Muscle of back (tissue), 11 donors: ENCODE data around the gene PADI1. TPM values are rescaled to one million over a fixed set of nuclear protein-coding genes. Genes with fewer than 3 reads are reported as not detected.
"Not testable (repeated sequence)": the region's sequence is repeated elsewhere in the genome, so short reads cannot be mapped to it uniquely, and the experiment has no call there.

ENCODE experiments used
- DNase-seq, 3 donors: peaks; one replicate each; pipeline versions ENCODE4 v3.0.0 to v3.0.0-alpha.2; 2013
- polyA plus RNA-seq, 10 donors: library from polyadenylated mRNA; unstranded; fragments of 120-200 nt; gene quantifications; one replicate each; pipeline ENCODE4 v1.2.1, GENCODE V29; 2013; ENCODE audit not compliant: insufficient read length in 10 of 10

PADI1 gene
- polyA plus RNA-seq, 10 donors = 0.15 to 0.97 (median 0.34) TPM

DNA sequence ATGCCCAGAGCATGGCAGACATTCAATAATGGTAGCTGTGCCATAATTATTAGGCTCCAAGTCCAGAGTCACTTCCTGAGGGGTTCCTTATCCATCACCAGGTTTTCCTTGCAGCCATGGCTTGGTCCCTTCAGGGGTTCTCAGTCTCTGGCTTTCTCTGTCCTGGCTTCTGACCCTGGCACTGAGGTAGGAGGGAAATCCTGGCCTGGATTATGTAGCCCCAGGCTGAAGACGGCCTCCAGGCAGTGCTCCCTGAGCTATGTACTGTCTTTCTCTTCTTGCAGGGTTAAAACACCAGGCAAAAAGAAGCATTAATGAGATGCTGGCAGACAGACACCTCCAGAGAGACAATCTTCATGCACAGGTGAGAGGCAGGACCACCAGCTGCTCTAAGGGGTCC, 34.5 kb downstream of the PADI1 start:
- DNase-seq = peak; percentile 82 to 92 (median 84)

GRCh38 chr1:17241011-17241779, 36.3 kb downstream of the PADI1 start:
- peak in 1 of 3 donors; percentile 26 for DNase-seq

GRCh38 chr1:17241780-17242074, 36.8 kb downstream of the PADI1 start:
- not testable (repeated sequence) for DNase-seq

- DNase-seq = no peak
Measured at GRCh38 chr1:17243274-17243673, 38.3 kb downstream of the PADI1 start.

DNA sequence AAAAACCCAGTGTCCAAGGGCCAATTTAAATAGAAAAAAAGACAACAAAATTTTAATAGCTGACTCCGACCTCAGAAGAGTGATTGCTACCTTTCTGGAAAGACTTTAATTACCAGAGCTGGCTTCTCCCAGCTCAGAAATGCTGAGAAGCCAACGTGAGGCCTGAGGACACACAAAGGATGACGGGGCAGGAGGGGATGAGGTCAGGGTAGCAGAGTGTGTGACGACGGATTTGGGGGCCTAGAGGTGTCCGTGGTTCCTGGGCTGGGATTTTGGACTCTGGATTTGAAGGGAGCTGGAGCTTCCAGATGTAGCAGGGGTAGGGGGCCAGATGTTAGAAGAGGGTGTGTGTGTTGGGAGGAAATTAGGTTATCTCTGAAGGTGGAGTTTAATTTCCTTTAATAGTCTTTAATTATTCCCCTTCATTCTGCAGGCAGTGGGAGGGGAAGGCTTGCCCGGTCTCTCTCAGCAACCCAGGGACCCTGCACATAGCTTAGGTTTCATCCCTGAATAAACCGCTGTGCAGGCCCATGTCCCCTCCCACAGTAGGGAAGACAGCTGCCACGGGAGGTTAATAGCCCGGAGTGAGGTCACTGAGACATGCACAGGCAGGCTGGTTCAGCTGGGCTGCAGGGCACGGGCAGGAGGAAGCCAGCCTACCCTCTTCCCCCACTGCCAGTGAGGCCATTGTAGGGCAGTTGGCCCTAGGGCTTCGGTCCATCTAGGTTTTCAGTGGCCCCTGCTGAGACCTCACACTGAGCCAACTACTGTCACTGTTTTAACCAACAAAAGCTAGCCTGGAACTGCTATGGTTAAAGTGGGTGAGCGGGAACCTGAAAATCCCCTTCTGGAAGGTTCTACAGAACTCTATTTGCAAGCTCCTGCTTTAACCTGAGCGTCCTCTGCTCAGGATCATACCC, 40.2 kb downstream of the PADI1 start:
- peak in 2 of 3 donors; percentile 32 to 34 for DNase-seq

- DNase-seq = no peak
Measured at GRCh38 chr1:17245816-17246325, 40.9 kb downstream of the PADI1 start.

- DNase-seq = no peak
Measured at GRCh38 chr1:17246971-17247370, 42.0 kb downstream of the PADI1 start.

GRCh38 chr1:17248781-17249180, 43.9 kb downstream of the PADI1 start, which contains the start of gene PADI3:
Gene PADI3, plus strand, starts transcription at chr1:17249098. Its CDS starts 40 bp downstream, at chr1:17249138.
- no peak for DNase-seq

GRCh38 chr1:17250601-17251000, 45.7 kb downstream of the PADI1 start:
- DNase-seq = no peak

DNA sequence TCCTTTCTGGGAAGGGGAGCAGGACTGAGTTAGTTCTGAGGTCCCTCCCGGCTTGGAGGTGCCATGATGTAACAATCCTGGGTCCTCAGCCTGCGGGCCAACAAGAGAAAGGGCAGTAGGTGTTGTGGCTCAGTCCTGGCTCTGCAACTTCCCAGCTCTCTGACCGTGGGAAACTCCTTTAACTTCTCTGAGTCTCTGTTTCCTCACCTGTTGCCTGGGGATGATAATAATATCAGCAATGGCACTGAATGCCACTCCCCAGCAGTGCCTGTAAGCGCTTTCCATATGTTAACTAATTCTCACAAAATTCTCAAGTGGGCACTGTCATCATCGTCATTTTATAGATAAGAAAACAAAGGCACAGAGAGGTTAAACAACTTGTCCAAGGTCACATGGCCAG, 46.3 kb downstream of the PADI1 start:
- no peak for DNase-seq

GRCh38 chr1:17251701-17252376, 46.9 kb downstream of the PADI1 start:
- DNase-seq = no peak

GRCh38 chr1:17255336-17255735, 50.4 kb downstream of the PADI1 start:
- no peak for DNase-seq

GRCh38 chr1:17258116-17258757, 53.3 kb downstream of the PADI1 start:
- no peak for DNase-seq

- DNase-seq = no peak
Measured at GRCh38 chr1:17258758-17259130, 53.8 kb downstream of the PADI1 start.

DNA sequence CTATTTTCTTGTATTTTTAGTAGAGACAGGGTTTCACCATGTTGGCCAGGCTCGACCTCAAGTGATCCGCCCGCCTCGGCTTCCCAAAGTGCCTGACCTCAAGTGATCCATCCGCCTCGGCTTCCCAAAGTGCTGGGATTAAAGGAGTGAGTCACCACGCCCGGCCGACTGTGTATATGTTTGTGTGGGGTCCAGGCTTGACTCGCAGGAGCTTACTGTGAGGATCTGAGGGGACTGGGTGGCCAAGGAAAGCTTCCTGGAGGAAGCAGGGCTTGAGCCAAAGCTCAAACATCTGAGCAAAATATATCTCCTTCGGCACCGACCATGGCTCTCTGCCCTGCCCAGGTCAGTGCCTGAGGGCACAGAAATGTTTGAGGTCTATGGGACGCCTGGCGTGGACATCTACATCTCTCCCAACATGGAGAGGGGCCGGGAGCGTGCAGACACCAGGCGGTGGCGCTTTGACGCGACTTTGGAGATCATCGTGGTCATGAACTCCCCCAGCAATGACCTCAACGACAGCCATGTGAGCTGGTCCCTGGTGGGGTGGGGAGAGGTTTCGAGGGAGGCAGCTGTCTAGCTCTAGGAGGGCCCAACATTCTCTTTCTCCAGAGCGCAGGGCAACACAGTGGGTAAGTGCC, 54.4 kb downstream of the PADI1 start:
- no peak for DNase-seq

DNA sequence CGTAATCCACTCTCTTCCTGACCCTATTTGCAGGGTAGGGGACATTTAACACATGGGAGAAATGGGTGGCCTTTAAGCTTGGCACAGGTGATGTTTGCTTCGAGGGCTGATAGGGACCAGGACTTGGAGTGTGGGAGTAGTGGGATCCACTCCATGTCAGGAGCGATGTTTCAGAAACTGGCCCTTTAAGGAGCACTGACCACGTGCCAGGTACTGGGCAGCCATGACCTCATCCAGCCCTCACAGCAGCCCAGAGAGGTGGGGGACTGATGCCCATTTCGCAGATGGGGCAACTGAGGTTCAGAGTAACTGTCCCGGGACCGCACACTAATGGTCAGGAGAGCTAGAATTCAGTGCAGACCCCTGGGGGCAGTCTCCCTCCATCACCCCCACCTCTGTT, 55.3 kb downstream of the PADI1 start:
- no peak for DNase-seq

- DNase-seq = no peak
Measured at GRCh38 chr1:17260738-17261137, 55.8 kb downstream of the PADI1 start.

- no peak for DNase-seq
Measured at GRCh38 chr1:17263936-17264335, 59.0 kb downstream of the PADI1 start.

DNA sequence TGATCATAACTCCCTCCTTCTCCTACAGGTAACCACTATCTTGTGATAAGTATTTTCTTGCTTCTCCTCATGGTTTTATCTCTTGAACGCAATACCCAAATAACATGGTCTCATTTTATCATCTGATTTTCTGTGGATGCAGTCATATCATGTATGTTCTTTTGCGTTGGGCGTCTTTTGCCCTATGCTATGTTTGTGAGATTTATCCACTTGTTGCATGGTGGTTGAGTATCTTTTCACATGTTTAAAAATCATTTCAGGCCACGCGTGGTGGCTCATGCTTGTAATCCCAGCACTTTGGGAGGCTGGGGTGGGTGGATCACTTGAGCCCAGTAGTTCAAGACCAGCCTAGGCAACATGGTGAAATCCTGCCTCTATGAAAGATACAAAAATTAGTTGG, 59.5 kb downstream of the PADI1 start:
- DNase-seq = no peak

DNA sequence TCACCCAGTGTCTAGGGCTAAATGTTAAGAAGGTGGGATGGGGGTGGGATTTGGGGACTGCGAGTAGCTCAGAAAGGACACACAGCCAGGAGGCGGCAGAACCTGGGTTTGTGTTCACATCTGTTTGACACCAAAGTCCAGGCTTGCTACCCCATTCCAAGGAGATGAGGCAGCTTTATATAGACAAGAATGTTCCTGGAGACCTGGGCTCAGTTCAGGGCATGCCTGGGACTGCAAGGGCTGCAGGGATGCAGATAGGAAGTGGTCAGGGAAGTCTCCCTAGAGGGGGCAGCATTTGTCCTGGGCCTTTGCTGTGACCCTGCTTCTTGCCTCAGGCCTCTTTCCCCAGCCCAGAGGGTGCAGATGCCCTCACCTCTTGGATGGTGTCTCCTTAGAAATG, 60.2 kb downstream of the PADI1 start:
- DNase-seq = no peak

DNA sequence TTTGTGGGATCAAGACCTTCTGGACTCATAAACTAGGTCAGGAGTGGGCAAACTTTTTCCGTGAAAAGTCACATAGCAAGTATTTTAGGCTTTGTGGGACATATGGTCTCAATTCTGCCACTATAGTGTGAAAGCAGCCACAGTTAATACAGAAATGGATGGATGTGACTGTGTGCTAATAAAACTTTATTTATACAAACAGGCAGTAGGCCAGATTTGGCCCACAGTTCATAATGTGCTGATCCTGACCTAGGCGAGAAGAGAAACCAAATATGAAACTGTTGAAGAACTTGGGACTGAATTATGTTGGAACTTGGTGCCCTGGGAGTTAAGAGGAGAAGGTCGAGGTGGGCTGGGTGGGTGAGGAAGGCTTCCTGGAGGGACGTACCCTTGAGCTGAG, 61.0 kb downstream of the PADI1 start:
- DNase-seq = no peak
